Right renal pelvis (tissue), 4 donors: ENCODE results near the gene TCOF1. TPM values are rescaled to one million over a fixed set of nuclear protein-coding genes. Genes with fewer than 3 reads are reported as not detected.
"Not testable (repeated sequence)": the region's sequence is repeated elsewhere in the genome, so short reads cannot be mapped to it uniquely, and the experiment has no call there.

ENCODE experiments used
- DNase-seq, 4 donors: peaks; one replicate each; pipeline ENCODE4 v3.0.0-alpha.2; 2013; ENCODE audit warnings: low read depth in 4 of 4, low spot score in 3 of 4, missing footprints in 1 of 4
- polyA plus RNA-seq, 4 donors: library from polyadenylated mRNA; unstranded; fragments of 120-200 nt; gene quantifications; one replicate each; pipeline ENCODE4 v1.2.1, GENCODE V29; 2013; ENCODE audit not compliant: insufficient read length in 4 of 4

TCOF1 gene
- polyA plus RNA-seq, 4 donors, result 27.7 to 32.8 (median 30.2) TPM

DNA sequence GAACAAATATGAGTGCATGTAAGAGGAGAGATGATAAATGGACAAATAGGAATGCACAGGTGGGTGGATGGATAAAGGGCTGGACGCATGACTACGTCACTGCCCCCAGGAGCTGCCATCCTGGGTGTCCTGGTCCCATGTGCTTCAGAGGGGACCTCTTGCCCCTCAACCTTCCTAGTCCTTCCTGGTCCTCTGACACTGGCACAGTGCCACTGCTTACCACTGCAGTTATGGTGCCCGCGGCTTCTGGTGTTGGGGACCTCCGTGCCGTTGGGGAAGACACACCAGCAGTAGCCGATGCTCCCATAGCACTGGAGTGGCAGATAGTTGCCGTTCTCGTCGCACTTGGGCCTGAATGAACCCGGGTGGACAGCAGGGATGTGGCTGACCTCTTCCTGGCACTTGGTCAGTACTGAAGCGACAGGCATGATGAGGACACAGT is 45.4 kb downstream of the TCOF1 start:
- DNase-seq, result no peak

- no peak for DNase-seq
Observed at GRCh38 chr5:150404121-150404520, 46.6 kb downstream of the TCOF1 start.

DNA sequence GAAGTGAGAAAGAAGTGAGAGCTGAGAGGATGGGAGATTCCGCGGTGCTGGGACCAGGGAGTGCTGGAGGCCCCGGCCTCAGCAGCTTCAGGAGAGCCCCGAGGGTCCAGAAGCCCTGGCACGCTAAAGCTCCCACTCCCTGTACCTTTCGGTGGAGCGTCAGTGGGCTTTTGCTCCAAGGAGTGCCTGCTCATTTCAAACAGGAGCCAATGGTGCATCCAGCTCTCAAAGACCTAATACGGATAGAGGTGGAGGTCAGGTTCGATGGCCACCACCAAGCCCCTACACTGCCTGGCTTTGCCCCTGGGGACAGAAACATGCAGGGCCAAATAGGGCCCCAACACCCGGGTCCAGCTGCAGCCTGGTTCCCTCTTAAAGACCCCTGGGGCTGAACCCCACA is 47.0 kb downstream of the TCOF1 start:
- DNase-seq, result no peak

GRCh38 chr5:150404941-150405816 is 47.7 kb downstream of the TCOF1 start:
- DNase-seq, result no peak

GRCh38 chr5:150406103-150406722 is 48.7 kb downstream of the TCOF1 start:
- DNase-seq, result no peak

GRCh38 chr5:150406723-150407095 is 49.2 kb downstream of the TCOF1 start:
- no peak for DNase-seq

DNA sequence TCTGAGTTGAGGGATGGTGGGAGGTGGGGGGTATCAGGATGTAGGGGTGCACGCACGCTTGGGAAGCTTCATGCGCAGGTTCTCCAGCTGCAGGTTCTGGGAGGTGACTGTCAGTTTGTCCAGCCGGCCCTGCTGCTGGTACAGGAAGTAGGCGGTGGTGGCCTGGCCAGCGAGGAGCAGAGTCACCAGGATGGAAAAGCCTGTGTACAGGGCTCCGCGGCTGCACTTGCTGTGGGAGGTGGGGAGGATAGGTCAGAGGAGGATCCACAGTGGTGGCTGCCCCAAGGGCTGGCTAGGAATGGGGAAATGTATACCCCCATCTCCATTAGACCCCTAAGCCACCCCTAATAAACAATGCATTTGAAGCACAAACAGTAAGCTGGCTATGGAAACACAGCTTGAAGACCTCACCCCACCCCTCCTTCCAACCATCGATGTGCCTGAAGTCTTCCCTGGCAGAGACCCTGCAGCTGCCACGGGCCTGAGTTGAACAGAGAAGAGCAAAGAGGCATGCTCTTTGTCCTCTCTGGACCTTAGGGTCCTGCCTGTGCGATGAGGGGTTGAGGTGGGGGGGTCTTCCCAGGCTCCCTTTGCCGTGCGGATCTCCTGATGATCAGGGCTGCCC is 49.7 kb downstream of the TCOF1 start:
- no peak for DNase-seq

DNA sequence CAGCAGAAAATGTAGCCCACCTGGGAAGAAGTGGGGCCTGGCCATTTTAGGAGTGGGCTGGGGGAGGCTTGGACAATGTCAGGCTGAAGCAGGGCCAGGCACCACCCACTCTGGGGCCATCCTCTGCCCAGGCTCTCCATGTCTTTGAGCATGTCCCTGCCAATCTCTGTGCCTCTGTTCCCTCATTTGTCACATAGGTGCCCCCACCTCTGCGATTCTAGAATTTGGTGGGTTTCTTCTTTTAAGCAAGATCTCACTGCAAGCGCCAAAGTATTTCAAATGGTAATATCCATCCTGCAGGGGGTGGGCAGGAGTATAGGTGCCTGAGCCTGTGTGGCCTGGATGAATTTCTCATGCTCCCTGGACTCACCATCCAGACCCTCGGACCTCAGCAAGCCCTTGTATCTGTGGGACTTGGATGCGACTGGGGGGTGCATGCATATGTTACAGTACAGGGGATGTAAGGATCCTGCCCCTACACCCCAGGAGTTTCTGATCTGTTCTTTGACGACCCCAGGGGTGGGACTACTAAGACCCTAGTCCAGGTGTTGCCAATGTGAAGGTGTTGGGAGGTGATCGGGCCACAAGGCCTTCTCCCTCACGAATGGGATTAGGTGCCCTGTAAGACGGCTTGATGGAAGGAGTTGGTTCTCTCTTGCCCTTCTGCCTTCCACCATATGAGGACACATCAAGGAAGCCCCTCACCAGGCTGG is 50.9 kb downstream of the TCOF1 start:
- DNase-seq, result no peak

GRCh38 chr5:150409638-150410523 is 52.4 kb downstream of the TCOF1 start:
- peak; percentile 63 to 81 (median 74) for DNase-seq

DNA sequence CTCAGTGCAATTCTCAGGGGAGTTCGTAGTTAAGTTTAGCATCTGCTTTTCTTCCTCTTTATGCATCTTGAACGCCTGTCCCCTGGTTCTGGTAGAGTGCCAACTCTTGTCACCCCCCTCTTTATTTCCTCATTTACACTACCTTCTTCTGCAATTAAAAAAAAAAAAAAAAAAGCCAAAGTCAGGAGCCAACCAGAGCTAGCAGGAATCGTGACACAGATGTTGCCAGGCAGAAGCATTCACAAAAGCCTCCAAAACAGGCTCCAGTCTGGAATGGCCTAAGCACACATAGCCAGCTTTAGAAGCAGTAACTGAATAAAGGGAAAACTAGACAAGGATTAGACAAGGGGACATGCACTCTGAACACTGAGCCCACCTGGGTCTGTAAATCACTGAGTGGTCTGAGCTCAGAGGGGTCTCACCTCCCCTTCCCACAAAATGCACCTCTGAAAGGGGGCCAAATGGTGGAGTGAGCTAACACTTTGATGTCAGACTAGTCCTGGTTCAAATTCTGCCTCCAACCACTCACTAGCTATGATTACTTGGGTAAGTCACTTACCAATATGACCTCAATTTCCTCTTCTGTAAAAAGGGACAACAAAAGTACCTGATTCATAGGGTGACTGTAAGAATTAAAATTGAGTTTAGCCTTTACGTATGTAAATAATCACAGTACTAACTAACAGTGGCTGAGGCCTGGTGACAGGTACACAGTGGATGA is 53.2 kb downstream of the TCOF1 start:
- peak; percentile 57 to 75 (median 66) for DNase-seq

- DNase-seq, result no peak
Observed at GRCh38 chr5:150411245-150411979, 53.9 kb downstream of the TCOF1 start.

DNA sequence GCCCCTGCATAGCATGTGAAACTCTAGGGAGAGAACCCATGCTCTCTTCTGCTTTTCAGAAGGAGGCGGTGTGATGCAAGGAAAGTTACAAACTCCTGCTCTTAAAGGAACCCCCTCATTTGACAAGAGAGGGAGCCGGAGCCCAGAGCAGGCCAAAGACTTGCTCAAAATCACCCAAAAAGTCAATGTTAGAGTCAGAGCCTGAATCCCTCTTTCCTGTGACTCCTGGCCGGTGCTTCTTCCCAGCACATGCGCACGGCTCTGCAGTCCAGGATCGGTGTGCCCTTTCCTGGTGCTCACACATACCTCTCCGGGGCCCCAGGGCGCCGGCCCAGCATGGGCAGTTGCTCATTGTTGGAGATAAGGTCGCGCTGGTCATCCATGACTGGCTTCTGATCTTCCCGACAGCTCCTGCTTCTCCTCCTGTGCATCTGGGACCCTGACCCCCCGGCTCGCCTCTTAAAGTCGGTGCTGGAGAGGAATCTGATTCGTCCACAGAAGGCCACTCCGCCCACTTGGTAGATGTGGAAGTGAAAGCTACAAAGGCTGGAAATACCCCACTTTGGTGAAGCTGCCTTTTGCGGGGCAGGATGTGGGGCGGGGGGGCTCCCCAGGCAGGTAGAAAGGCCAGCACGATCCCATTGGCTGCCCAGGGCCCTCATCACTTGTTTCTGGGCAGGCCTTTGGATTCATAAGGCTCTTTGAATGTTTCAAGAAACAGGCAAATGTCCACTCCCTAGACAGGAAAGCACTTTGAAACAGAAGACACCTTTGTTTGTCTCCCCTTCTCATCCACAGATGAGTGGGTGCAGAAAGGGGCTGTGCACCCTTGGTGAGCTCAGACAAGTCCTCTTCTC is 55.0 kb downstream of the TCOF1 start, which contains the start of gene CD74:
Gene CD74, minus strand, starts transcription at position 592 of the 857 bp plus-strand sequence. Its CDS starts 161 bp downstream, at position 431.
- DNase-seq, result peak; percentile 53 to 68 (median 62)

GRCh38 chr5:150413176-150413901 is 55.8 kb downstream of the TCOF1 start:
- no peak for DNase-seq

GRCh38 chr5:150413902-150414790 is 56.6 kb downstream of the TCOF1 start:
- not testable (repeated sequence) for DNase-seq

DNA sequence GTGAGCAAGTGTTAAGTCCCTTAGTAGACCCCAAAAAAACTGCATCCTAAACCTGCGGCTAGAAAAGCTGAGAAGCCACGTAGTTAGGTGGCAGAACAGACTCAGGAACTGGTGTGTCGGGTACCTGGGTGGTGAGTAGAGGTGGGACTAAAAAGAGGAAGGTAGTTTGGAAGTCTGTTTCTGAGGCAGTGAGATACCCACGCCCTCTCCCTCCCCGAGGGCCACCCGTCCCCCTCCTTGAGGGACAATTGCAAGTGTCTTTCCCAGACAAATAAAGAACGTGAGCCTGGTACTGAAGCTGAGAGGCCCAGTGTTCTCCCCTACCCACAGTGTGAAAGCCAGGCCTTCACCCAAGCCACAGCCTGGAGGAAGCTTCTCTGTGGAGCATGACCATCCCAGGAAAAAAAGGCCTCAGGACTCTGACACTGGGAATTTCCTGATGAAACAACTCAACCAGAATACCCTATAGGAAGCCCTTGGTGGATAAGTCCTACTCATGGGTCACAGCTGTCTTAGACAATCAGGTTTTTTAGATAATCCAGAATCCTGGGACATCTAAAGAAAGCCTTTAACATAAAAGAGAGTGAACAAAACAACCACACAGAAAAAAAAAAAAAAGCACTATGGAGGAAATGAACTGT is 62.3 kb downstream of the TCOF1 start:
- no peak for DNase-seq
